ENCODE results near the gene GLIS2.

The GLIS2 gene

DNA sequence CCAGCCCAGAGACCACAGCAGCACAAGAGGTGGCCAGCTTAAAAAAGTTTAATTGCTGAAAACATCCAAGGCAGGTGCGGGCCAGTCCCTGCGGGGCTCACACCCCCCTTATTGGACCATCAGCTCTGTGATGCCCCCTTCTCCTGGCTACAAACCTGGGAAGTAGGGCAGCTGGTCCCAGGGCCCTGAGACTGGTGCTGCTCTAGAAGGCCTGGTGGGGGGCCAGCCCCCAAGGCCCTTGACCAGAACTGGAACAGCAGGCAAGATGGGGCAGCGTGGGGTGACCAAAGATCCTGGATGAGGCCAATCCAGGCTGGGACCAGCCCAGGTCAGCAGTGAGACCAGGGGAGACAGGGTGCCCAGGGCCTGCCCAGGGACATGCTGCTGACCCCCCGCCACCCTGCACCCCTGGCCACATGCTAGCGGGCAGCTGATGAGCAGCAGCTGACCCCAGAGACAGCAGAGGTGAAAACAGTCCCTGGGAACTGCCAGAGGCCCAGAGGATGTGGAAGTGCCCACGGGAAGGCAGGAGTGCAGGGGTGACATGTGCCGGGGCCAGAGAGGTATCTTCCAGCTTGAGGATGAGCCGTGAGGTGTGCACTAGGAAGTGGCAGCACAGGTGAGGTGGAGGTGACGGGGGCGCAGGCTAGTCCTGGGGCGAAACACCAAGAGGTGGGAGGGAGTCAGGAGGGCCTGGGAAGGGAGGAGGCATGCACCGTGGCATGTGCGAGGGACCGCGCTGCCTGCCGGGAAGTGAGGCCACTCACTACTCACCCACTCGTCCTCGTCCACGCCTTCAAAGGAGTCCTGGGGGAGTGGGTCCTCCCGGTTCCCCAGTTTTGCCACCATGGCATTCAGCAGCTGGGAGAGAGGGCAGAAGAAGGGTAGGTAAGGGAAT lies 38.9 kb downstream of the GLIS2 start:
- no peak for DNase-seq

DNA sequence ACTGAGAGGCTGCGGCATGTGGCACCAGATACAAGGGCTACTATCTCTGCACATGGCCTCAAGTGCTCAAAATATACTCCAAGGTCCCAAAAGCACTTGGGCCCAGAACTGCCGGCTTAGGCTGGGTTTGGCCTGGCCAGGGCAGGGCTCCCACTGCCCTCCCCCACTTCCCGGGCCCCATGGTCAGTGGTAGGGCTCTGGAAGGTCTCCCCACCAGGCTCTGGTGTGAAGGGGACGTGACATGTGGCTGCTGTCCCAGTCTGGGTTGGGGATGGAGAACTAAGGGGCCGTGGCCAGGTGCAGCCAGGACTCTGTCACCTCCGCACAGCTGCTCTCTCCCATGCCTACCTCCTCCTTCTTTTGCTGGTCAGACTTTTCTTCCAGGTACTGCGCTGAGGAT lies 41.0 kb downstream of the GLIS2 start:
- no peak for DNase-seq

DNA sequence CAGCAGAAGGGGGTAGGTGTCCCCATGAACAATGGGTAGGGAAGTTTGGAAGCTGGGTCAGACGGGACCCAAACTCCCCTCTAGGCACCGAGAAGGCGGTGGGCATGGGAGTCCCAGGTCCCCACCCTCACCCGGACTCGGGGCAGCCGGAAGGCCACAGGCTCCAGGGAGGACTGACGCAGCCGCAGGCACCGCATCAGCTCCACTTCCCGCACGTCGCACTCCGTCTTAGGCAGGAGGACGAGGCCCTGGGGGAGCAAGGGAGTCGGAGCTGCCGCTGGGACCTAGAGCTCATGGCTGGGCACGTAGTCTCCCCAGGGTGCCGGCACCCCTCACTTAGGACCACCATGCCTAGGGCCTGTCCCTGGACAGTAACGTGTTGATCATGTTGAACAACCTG lies 42.4 kb downstream of the GLIS2 start:
- DNase-seq, result no peak

DNA sequence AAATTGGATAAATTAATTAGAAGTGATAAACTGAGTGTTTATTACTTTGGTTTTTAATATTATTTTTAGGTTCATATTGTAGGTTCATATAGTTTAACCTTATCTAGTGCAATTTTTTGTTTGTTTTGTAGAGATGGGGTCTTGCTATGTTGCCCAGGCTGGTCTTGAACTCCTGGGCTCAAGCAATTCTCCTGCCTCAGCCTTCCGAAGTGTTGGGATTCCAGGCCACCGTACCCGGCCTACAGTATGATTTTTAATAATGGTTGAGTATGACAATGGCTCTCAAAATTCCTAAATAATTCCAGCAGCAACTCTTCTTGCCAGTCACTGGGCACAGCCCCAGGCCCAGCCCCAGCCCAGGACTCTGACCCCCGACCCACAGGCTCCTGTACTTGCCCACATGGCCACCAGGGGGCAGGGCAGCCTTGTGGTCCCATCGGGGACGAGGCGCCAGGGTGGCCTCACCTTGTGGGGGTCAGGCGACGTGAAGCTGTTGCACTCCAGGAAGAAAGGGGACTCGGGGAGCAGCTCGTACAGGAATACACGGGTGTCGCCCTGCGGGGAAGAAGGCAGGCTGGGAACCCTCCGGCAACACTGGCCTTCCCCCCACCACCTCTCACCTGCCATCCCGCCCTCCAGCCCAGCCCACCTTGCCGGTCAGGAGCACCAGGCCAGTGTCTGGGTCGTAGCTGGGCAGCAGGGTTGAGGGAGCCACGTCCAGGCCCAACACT lies 43.1 kb downstream of the GLIS2 start:
- peak; percentile 74 for DNase-seq

DNA sequence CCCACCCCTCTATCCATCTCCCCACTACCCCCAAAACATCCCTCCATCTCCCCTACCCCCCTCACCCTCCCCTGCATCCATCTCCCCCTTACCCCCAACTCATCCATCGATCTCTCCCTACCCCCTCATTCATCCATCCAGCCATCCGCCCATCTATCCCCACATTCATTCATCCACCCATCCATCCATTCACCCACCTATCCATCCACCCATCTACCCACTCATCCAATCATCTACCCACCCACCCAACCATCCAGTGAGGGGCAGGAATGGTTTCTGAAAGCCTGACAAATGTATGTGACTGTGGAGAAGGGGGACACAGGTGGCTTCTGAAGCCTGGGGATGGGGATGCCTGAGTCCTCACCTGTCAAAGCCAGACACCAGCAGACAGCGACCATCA lies 44.0 kb downstream of the GLIS2 start:
- no peak for DNase-seq

DNA sequence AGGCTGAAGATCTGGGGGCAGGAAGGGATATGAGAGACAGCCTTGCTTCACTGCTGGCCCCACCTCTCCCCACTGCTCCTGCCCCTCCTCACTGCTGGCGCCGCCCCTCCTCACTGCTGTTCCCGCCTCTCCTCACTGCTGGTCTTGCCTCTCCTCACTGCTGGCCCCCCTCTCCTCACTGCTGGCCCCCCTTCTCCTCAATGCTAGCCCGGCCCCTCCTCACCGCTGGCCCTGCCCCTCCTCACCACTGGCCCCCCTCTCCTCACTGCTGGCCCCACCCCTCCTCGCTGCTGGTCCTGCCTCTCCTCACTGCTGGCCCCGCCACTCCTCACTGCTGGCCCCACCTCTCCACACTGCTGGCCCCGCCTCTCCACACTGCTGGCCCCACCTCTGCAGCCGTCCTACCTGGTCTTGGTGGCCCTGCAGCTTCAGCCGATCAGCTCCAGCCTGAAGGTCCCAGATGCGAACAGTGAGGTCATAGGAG lies 44.7 kb downstream of the GLIS2 start:
- no peak for DNase-seq

DNA sequence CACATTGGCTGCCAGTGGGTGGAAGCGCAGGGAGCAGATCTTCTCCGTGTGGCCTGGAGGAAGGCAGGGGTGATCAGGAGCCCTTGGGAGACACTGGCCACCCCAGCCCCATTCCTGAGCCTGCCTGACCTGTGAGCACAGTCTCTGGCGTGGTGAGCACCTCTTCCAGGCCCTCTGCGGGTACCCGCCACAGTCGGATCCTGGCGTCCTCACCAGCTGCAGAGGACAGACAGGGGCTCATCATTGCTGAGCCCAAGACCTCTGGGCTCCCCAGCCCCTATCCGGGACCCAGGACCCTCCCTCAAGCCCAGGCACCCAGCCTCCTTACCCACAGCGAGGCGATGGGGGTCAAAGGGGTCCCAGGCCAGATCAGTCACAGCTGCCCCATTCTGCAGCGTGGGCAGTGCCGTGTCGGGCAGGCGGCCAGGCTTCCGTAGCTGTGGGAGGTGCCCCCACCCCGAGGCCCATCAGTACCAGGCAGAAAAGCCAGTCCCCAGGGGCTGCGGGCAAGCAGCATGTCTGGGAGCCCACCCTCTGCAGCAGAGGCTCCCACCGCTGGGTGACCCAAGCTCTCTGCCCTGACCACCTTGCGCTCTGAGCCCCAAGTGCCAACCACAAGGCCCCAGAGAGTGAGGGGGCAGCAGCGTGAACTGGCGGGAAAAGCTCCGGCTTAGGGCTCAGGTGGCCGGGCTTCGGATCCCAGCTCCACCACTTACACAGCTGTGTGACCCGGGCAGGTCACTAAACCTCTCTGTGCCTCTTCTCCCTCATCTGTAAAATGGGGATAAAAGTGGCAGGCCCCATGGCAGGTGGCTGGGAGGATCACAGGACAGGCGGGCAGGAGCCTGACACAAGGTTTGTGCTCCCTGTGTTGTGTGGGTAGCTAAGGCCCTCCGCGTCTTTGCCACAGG lies 45.4 kb downstream of the GLIS2 start:
- no peak for DNase-seq

DNA sequence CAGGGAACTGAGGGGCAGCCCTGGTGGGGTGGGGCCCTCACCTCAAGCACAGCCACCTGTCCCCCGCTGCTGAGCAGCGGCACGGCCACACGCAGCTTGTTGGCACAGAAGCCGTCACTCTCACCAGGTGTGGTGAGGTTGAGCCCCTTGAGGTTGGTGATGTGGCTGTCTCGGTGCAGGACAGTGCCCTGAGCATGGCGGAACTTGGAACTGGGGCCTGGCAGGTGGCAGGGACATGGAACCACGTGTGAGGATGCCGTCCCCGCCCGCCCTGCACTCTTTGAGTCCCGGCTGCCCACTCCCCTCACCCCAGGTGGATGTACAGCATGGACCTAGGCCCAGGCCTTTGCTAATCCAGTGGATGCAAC lies 46.1 kb downstream of the GLIS2 start:
- DNase-seq, result no peak

DNA sequence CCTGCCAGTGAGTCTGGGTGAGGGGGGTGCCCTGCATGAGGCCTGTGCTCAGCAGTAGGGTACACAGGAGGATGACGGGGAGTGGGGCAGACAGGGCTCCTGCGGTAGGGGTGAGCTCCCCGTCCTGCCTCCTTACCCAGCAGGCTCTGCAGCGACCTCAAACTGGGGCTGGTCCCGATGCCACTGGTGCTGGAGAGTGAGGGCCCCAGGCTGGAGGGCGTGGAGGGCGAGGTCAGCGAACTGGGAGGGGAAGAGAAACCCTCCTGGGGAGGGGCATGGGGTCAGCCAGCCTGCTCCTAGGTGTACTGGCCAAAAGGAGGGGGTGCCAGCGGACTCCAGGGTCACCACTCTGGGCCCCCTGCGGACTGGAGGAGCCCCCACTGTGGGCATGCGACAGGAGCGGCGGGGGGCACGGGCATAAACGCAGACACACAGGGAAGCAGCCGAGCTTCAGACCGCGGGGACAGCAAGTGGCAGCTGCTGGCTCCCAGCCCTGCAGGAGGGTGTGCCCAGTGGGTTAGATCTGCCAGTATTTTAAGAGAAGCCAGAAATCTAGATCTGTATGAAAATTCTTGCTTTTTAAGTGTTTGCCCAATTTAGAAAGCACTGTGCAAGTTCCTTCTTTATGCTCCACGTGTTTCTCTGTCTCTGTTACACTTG lies 46.7 kb downstream of the GLIS2 start:
- no peak for DNase-seq

DNA sequence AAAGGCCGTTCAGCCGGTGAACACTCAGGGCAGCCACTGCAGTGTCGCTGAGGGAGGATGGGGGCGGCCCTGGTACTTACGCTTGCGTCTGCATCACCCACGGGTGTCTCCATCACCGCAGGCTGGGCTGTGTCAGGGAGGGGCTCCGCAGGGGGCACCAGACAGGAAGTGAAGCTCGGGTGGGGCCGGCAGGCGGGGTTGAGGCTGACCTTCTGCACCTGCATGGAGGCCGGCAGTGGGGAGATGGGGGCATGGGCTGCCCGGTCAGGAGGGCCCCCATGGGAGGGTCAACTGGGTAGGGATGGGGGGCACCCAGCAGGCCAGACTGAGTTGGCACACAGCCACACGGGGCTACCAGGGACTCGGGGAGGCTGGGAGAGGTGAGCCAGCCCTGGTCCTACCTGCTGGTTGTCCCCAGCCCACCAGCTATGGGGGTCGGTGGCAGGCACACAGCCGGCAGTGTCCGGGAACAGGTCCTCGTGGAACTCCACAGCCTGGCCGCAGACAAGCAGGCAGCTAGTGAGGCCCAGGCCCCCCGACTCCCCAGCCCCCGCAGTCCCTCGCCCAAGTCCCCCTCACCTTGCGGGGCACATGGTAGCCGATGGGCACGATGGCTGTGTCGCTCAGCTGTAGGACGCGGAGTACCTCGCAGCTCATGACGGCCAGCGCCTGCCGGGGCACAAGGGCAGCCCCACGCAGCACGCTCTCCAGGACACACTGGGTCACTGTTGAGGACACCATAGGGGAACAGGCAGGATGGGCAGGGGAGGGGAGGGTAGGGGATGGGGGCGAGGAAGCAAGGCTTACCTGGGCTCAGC lies 48.5 kb downstream of the GLIS2 start:
- DNase-seq, result no peak

DNA sequence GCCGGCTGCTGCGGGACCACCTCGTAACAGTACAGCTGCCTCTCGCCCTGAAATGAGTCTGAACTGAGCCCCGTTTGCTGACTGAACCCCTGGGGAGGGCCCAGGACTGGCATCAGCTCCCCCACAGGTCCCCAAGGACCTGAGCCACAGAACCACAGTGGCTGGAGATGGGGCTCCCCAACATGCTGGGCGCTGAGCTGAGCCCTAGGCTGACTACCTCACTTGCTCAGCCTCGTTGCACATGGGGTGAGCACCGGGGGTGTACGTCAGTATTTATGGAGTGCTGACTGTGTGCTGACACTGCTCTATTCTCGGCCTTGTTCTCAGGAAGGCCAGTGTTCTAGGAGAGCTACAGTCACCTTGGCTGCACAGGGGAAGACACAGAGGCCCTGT lies 49.1 kb downstream of the GLIS2 start:
- DNase-seq, result no peak

DNA sequence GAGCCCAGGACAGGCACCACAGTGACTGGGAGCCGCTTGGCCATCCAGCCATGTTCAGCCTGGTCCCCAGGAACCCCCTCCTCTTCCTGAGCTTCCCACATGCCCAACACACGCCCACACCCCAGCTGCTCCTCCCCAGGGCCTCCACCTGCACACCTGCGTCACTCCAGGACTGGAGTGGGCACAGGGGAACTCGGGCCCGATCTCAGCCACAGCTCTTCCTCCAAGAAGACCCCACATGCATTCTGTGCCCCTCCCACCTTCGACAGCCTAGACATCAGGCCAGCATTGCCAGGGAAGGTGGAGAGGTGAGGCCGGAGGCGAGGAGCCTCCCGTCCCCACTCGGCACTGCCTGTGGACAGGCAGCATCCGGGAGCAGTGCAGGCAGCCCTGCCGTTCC lies 49.7 kb downstream of the GLIS2 start:
- DNase-seq, result no peak

DNA sequence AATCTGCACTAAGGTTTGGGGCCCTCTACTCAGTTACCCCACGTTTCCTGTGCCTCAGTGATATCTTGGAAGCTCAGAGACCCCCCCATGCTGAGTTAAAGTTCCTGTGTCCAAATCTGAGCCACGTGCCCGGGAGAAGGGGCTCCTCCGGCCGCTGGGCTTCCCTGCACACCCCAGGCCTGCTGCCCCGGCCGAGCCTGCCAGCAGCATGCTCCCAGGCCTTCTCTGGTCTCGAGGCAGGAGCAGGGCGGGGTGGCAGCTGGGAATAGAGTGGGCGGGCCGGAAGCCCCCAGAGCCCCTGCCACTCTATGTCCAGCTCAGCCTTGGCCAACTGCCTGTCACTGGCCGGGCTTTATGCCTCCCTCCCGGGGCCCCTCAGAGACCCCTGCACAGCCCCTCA lies 50.1 kb downstream of the GLIS2 start:
- DNase-seq, result no peak

DNA sequence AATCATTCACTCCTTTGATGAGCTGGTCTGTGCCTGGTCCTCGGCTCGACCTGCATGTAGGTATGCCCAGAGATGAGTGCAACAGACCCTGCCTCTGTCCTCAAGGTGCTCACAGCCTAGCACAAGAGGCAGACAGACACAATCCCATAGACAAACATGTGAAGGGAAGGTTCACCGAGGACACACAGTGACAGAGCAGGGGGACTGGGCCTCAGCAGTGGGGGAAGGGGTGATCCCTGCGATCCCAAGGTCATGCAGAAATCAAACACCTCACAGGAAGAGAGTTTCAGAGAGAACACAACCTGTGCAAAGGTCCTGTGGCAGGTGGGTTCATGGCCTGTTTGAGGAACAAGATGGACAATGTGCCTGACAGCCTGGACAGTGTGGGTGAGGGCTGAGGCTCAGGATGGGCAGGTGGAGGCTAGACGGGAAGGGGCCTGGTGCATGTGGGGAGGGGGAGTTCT lies 51.6 kb downstream of the GLIS2 start:
- DNase-seq, result no peak

DNA sequence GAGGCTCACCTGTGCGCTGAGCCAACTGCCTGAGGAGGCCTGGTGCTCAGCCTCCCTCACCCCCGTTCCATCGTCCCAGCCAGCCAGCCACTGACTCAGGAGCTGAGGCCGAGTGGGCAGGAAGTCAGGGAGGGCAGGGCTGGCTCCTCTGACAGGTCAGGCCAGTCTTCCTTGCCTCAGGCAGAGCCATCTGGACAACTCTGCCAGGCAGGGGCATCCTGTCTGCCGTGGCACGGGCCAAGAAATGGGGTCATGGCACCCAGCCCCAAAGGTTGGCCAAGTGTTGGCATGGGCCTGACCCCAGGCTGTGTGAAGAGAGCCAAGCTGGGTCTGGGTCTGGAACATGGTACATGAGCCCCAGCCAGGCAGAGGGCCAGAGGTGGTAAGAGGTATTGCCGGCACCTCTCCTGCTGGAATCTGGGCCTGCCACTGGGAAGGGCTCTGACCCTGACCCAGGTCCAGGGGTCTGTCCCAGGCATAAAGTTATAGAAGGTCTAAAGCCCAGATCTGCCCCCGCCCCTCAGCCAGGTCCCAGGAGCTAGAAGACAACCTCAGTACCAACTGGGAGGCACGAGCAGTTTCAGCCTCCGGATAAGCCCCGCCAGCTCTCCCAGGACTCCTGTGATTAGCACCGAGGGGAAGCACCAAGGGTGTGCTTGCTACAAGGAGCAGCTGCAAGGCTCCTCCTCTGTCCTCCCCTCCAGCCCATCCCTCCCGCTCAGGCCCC lies 53.3 kb downstream of the GLIS2 start:
- no peak for DNase-seq

DNA sequence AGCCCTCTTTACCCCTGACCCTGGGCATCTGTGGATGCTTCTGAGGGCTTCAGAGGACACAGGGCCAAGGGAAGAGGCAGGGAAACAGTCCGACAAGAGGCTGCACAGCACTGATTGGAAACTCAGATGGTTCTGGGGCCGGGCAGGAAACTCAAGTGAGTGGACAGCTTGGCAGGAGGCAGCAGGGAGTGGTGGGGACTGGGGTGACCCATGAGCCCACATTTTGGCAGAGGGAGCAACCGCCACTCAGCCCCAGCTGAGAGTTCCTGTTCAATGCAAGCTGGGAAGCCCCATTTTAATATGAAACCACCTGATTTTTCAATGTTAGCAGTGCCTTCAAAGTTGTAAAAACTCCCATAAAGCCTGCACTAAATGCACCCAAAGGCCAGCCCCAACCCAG lies 54.3 kb downstream of the GLIS2 start:
- no peak for DNase-seq

DNA sequence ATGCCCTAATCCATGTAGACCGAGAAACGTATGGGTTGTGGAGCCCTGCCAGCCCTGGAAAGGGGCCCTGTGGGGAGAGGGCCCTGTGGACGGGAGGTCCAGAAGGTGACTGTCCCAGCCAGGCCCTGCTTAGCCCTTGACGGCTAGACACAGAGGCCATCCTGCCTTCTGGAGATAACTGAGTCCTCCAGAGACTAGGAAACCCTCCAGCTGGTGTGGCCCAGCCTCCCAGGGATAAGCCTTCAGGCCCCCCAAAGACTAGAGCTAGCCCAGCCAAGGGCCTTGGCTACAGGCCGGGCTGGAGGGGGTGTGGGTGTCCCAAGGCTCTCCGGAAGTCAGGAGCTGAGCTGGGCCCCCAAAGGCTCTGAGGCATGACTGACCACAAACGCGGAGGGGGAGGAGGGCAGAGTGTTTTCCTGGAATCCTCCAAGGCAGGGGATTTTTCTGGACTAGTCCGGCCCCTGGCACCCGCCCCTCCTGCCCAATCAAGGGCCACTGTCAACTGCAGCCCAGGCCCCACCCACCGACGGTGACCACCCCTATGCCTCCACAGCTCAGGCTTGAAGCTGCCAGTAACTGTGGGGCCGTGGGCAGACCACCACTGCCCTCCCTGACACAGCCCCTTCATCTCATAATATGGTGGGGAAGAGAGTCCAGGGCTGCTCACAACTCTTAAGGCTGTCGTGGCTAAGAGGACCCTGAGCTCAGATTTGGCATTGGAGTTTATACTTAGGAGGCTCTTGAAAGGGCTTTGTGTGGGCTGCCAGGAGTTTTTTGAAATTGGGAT lies 54.9 kb downstream of the GLIS2 start:
- no peak for DNase-seq

DNA sequence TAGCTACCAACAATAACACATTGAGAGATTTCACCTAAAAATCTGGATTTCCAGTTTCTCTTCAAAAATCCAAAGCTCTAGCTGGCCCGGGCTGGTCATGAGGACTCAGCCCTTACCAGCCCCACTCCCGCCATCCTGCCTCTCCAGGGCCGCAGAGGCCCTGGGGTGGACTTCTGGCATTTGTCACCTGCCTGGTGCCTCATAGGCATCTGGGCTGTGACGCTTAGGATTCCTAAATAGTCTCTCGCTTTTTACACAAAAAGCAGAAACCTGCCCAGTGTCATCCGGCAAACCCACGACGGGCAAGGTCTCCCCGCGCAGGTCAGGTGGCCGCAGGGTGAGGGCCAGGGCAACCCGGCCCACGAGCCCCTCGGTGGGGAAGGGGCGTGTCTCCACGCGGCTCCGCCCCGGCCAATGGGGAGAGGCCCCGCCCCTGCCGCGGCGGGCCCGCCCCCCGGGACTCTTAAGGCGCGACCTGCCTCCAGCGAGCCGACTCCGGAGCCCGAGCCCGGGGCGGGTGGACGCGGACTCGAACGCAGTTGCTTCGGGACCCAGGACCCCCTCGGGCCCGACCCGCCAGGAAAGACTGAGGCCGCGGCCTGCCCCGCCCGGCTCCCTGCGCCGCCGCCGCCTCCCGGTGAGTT lies 55.6 kb downstream of the GLIS2 start, which contains the start of gene VASN:
Gene VASN (plus strand): TSS at position 492 of the 644 bp plus-strand sequence. CDS start 9,030 bp downstream, outside the sequence.
- peak; percentile 75 for DNase-seq

DNA sequence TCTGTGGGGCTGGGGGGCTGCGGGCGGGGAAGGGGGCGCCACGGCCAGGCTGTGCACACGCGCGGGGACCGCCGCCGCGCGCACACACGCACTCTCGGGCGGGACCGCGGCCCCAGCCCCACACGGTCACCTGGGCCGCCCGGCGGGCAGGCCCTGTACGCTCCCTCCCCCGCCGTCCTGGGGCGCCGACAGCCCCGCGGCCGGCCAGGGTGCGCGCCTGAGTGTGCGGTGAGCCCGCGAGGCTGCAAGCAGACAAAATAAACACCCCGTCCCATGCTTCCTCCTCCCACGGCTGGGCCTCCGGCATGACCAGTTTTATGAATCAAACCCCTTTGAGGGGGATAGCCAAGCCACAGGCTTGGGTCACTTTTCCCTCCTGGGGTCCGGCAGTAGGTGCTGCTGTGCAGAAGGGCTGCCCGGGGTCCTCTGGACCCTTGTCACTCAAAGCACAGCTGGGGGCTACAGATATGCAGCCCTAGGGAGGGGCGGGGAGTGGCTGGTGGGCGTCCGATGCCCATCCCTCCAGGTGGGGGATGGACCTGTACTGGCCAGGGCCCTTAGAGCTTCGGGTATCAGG lies 56.2 kb downstream of the GLIS2 start:
- peak; percentile 32 for DNase-seq

Data from activated naive CD4-positive, alpha-beta T cell treated with anti-CD3 and anti-CD28 coated beads, Interleukin-2, amount 50 U/mL, for 16 hours (primary cell).